Loucy (cell line): Measurements from ENCODE around the gene STRN3.

Source experiments
- CTCF ChIP-seq: fragments of 200-600 bp; sonication (generic); conservative IDR thresholded peaks from 2 replicates; pipeline ENCODE4 v1.5.1; 2014; ENCODE audit warnings: mild to moderate bottlenecking, antibody characterized with exemption, low read length
- EZH2phosphoT487 ChIP-seq: fragments of 200-600 bp; IDR thresholded peaks from 2 replicates; pipeline ENCODE4 v1.6.1; 2018; ENCODE audit warnings: antibody characterized with exemption, mild to moderate bottlenecking, moderate library complexity, borderline replicate concordance

- TF ChIP-seq CTCF, result no peak
- no peak for TF ChIP-seq EZH2phosphoT487
Measured at GRCh38 chr14:30868736-30869135, 157.4 kb downstream of the STRN3 start.
